Measurements from ENCODE around the gene TSR1.

The TSR1 gene

DNA sequence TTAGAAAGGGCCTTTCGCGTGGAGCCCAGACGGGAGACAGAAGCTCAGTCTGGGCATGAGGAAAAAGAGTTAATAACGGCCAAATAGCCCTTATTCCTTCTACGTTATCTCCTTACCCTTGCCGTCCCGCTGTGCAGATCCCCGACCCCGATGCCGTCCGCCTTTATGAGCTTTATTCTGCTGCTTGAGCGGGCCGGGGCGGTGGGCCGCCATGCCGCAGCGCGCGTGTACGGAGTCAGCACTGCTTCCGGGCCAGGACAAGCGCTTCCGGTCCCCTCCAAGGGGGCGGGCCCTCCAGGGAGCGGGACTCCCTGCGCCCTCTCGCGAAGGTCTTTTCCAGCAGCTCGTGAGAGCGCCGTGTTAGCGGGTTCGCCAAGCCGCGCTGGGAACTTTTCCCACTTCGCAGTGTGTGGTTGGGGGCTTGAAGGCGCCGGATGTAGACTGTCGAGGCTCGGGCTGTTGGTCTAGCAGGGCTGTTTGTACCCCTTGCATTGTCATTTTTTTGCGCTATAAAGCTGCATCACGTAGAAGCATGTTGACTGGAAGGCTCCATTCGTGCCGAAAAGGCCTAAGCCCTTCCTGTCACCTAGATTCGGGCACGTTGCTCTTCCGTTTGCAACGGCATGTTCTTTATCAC, at the start of gene TSR1:
TSR1 (minus strand) TSS at position 243 of the 637 bp plus-strand sequence; CDS start at position 213, 30 bp downstream.
- TF ChIP-seq EZH2phosphoT487 (conservative IDR thresholded peaks at IDR 0.05; ENCODE audit: low read length) = no peak
- TF ChIP-seq, protein P1, sequence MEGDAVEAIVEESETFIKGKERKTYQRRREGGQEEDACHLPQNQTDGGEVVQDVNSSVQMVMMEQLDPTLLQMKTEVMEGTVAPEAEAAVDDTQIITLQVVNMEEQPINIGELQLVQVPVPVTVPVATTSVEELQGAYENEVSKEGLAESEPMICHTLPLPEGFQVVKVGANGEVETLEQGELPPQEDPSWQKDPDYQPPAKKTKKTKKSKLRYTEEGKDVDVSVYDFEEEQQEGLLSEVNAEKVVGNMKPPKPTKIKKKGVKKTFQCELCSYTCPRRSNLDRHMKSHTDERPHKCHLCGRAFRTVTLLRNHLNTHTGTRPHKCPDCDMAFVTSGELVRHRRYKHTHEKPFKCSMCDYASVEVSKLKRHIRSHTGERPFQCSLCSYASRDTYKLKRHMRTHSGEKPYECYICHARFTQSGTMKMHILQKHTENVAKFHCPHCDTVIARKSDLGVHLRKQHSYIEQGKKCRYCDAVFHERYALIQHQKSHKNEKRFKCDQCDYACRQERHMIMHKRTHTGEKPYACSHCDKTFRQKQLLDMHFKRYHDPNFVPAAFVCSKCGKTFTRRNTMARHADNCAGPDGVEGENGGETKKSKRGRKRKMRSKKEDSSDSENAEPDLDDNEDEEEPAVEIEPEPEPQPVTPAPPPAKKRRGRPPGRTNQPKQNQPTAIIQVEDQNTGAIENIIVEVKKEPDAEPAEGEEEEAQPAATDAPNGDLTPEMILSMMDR (IDR thresholded peaks at IDR 0.05; ENCODE audit: insufficient read depth, low read length, poor library complexity, severe bottlenecking) = no peak
- Histone ChIP-seq H3K4me3 (ENCODE audit: insufficient read depth, low read length, poor library complexity, severe bottlenecking) (peak within 1 kb of the TSS; percentile 64), H3K9ac (ENCODE audit: low read length) (peak within 1 kb of the TSS; percentile 84), H3F3A (ENCODE audit: insufficient read depth) (peaks cover 5% of the 10 kb centered on the region; the same call in 1 of the 2 replicates), H3K36me3 (ENCODE audit: low read length) (peaks cover 36% of the 10 kb centered on the region), H3K9me3 (ENCODE audit: insufficient read depth, low read length) (no peaks in the 10 kb centered on the region), H2AFZ (ENCODE audit: low read depth, low read length, severe bottlenecking) (peak within 1 kb of the TSS; percentile 46), H3K4me2 (ENCODE audit: low read depth, low read length, poor library complexity, severe bottlenecking) (peak within 1 kb of the TSS; percentile 73), H3K9me2 (replicated peaks; ENCODE audit: insufficient read depth, low read length) (no peaks in the 10 kb centered on the region), H3K27me3 (ENCODE audit: low read length) (no peaks in the 10 kb centered on the region), H3K27ac (ENCODE audit: low read depth, low read length) (peak within 1 kb of the TSS; percentile 62), H3K79me2 (ENCODE audit: insufficient read depth, low read length) (peaks cover 52% of the 10 kb centered on the region), H4K20me1 (ENCODE audit: low read depth, low read length) (no peaks in the 10 kb centered on the region)

DNA sequence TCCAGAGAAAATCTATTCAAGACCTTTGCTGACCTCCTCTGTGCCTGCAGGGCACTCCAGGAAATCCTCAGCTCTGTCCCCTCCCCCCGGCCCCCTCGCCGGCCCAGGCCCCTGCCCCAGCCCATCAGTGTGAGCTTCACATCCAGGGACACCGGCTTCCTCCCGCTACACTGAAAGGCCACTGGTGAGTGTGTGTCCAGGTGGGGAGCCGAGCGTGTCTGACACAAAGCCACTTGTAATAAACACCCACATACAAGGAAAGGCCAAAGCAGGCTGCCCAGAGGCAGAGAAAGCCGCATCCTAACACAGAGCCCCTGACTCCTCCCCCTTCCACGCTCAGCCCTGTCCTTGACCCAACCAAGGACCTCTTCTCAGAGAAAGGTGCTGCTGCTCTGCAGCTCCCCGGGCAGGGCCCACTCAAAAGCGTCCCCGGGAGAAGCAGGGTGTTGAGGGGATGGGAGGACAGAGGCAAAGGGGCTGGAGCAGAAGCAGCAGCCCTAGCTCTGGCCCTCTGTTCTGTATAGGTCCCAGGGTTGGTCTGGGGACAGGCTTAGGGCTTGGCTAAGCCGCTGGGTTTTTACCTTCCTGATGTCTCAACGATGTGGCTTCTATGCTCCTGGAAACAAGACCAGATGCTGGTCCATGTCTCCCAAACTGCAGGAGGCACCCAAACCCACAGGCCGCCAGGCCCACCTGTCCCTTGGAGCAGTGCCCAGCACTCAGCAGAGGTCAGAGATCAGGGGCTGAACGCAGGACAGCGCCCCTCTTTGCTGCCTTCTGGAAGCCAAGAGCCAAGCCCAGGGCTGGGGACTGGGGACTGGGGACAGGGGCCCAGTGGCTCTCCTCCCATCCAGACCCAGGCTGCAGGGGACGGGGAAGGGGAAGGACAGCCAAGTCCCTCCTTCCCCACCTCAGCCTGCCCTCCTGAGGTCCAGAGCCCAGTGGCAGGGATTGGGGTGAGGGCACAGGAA, 49.3 kb upstream of the TSR1 start:
- H3K4me3 ChIP-seq (ENCODE audit: insufficient read depth, low read length, poor library complexity, severe bottlenecking) = no peak overlapping the region
- H3K27me3 ChIP-seq (ENCODE audit: low read length) = no peaks in the 10 kb centered on the region
- no peaks in the 10 kb centered on the region for H4K20me1 ChIP-seq (ENCODE audit: low read depth, low read length)
- H3K4me2 ChIP-seq (ENCODE audit: low read depth, low read length, poor library complexity, severe bottlenecking) = no peak overlapping the region
- H2AFZ ChIP-seq (ENCODE audit: low read depth, low read length, severe bottlenecking) = no peak overlapping the region
- no peaks in the 10 kb centered on the region for H3K9me2 ChIP-seq (replicated peaks; ENCODE audit: insufficient read depth, low read length)
- H3K9me3 ChIP-seq (ENCODE audit: insufficient read depth, low read length) = no peaks in the 10 kb centered on the region
- H3K27ac ChIP-seq (ENCODE audit: low read depth, low read length) = no peak overlapping the region
- H3K36me3 ChIP-seq (ENCODE audit: low read length) = no peaks in the 10 kb centered on the region
- no peaks in the 10 kb centered on the region for H3K79me2 ChIP-seq (ENCODE audit: insufficient read depth, low read length)
- TF ChIP-seq EZH2phosphoT487 (conservative IDR thresholded peaks at IDR 0.05; ENCODE audit: low read length) = no peak
- TF ChIP-seq, protein P1 (IDR thresholded peaks at IDR 0.05; ENCODE audit: insufficient read depth, low read length, poor library complexity, severe bottlenecking) = no peak
- H3F3A ChIP-seq (ENCODE audit: insufficient read depth) = no peaks in the 10 kb centered on the region
- H3K9ac ChIP-seq (ENCODE audit: low read length) = no peak overlapping the region

- Histone ChIP-seq H3F3A (ENCODE audit: insufficient read depth) (no peaks in the 10 kb centered on the region), H3K79me2 (ENCODE audit: insufficient read depth, low read length) (no peaks in the 10 kb centered on the region), H3K36me3 (ENCODE audit: low read length) (no peaks in the 10 kb centered on the region), H3K4me2 (ENCODE audit: low read depth, low read length, poor library complexity, severe bottlenecking) (no peak overlapping the region), H3K4me3 (ENCODE audit: insufficient read depth, low read length, poor library complexity, severe bottlenecking) (no peak overlapping the region), H3K27me3 (ENCODE audit: low read length) (no peaks in the 10 kb centered on the region), H2AFZ (ENCODE audit: low read depth, low read length, severe bottlenecking) (no peak overlapping the region), H3K27ac (ENCODE audit: low read depth, low read length) (no peak overlapping the region), H3K9me3 (ENCODE audit: insufficient read depth, low read length) (no peaks in the 10 kb centered on the region), H3K9ac (ENCODE audit: low read length) (no peak overlapping the region), H4K20me1 (ENCODE audit: low read depth, low read length) (no peaks in the 10 kb centered on the region), H3K9me2 (replicated peaks; ENCODE audit: insufficient read depth, low read length) (no peaks in the 10 kb centered on the region)
- TF ChIP-seq, protein P1 (IDR thresholded peaks at IDR 0.05; ENCODE audit: insufficient read depth, low read length, poor library complexity, severe bottlenecking) = no peak
- no peak for TF ChIP-seq EZH2phosphoT487 (conservative IDR thresholded peaks at IDR 0.05; ENCODE audit: low read length)
These were observed 48.3 kb upstream of the TSR1 start for GRCh38 chr17:2384439-2385127.

All from SU-DHL-6 (cell line).